Activated CD4-positive, alpha-beta T cell treated with anti-CD3 and anti-CD28 coated beads for 4 hours (primary cell): Measurements from ENCODE around the gene POLR2J3.
"Not testable (repeated sequence)": the region's sequence is repeated elsewhere in the genome, so short reads cannot be mapped to it uniquely, and the experiment has no call there.

ENCODE experiments used
- DNase-seq, 2 donors: peaks; one replicate each; pipeline ENCODE4 v3.0.0-alpha.2; 2020

Gene POLR2J3

GRCh38 chr7:102581722-102582121 lies 9.3 kb upstream of the POLR2J3 start:
- DNase-seq: not testable (repeated sequence)

DNA sequence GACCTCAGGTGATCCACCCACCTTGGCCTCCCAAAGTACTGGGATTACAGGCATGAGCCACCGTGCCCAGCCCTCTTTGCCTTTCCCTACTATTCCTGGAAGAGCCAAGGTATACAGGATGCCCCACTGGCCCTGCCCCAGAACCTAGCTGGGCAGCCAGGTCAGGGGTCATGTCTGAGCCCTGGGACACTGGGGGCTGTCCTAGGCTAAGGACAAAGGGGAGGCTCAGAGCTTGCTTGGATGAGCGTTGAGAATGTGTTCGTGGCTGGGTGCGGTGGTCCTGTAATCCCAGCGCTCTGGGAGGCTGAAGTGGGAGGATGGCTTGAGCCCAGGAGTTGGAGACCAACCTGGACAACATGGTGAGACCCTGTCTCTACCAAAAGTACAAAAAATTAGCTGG lies 6.1 kb upstream of the POLR2J3 start:
- DNase-seq: peak in 1 of 2 donors; percentile 5

DNA sequence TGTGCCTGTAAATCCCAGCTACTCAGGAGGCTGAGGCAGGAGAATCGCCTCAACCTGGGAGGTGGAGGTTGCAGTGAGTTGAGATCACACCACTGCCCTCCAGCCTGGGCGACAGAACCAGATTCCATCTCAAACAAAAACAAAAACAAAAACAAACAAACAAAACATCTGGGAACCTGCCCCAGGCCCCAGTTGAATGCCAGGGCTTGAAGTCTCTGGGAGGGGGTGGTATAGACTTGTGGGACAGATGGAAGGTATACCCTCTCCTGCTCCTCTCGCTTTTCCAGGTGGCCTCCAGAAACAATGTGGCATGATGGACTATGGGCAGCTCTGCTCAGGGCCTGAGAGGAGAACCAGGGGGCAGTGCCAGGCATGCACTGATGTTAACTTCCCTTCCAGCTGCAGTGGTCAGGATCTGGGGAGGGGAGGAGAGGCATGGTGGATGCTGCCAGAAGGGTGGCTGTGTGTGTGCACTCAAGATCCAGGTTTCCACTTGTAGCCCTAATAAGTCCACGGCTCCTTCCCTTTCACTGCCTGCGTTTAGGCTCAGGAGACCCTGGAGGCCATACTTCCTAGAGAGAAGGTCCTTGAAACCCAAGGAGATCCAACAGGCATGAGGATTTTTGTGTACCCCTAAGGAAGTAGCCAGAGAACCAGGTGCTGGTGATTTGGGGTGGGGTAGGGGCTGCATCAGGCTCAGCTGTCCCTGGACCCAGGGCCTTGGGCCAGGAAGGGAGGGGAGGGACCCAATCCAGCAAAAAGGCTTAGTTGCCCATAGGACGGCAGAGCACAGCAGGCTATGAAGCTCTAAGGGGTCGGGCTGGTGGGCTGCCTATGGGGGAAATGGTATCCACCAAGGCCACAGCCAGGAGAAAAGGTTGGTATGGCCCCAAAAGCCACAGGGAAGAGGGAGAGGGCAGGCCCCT lies 5.2 kb upstream of the POLR2J3 start:
- not testable (repeated sequence) for DNase-seq

- not testable (repeated sequence) for DNase-seq
Observed at GRCh38 chr7:102576363-102576762, 4.0 kb upstream of the POLR2J3 start.

DNA sequence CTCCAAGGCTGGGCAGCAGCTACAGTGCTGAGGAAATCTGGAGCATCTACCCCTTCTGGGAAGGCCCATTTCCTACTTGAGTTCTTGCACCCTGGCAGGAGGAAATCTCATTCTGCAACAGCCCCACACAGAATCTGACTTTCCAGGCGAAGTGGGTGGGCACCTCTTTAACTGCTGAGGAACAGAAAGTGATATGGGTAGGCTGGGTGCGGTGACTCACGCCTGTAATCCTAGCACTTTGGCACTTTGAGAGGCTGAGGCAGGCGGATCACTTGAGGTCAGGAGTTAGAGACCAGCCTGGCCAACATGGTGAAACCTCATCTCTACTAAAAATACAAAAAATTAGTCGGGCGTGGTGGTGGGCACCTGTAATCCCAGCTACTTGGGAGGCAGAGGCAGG lies 2.2 kb upstream of the POLR2J3 start:
- not testable (repeated sequence) for DNase-seq

DNA sequence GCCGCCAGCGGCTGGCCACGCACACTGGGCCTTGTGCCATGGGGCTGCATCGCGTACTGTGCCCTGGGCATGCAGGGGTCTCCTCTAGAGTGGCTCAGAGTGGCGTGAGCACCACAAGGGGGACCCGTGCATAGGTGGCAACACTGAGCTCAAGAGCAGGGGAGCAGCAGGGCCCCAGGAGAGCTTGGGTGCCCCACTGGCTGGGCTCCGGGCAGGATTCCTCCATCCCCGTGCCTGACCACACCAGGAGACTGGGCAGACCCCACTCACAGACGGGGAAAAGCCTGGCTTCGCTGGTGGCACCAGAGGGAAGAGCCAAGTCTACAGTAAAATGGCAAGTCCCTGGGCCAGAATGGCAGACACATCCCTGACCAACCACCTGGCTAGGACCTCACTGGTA lies 3.8 kb downstream of the POLR2J3 start:
- not testable (repeated sequence) for DNase-seq

DNA sequence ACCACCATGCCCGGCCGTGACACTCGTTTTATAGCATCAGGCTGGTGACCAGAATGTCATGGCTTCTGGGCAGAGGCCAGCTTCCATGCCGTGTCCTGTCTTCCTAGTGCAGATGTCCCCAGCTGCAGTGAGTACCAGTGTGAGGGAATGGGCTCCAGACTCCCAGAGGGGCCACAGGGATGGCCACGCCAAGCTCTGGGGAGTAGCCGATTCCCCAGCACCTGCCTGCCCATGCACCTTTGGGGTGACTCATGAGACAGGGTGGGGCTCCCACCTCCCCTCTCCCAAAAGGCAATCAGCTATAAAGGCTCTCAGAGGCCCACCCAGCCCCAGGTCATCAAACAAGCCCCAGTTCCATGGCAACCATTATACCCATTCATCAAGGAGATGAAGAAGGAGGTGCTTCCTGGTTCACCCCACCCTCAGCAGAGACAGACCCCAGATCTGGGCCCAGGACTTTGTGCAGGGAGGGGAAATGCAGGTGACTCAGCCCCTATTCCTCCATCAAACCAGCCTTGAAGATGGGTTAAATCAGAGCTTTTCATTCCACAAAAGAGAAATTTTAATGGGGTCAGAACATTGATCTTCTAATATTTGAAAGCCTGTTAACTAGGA lies 21.5 kb downstream of the POLR2J3 start, which contains the start of gene SPDYE2:
SPDYE2 (plus strand) TSS at position 419 of the 615 bp plus-strand sequence. CDS start 2,030 bp downstream, outside the sequence.
- DNase-seq: not testable (repeated sequence)

DNA sequence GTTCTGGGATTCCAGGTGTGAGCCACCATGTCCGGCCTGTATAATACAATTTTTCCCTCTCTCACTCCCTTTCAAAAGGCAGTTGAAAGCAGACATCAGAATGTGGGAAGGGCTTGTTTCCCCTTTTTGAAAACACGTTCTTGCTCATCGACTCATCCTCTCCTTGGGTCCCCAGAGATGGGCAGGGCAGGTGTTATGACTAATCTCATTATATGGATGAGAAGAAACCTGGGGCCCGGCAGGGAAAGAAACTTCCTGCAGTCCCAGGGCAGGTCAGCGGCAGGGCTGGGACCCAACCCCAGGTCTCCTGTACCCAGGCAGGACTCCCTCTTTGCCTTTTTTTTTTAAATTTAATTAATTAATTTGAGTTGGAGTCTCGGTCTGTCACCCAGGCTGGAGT lies 26.0 kb downstream of the POLR2J3 start:
- not testable (repeated sequence) for DNase-seq

DNA sequence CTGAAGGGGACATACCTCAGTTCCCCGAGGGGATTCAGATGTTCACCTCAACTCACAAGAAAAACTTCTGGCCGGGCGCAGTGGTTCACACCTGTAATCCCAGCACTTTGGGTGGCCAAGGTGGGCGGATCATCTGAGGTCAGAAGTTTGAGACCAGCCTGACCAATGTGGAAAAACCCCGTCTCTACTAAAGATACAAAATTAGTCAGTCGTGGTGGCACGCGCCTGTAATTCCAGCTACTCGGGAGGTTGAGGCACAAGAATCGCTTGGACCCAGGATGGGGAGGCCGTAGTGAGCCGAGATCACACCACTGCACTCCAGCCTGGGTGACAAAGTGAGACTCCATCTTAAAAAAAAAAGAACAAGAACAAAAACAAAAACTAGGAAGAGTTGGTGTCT lies 27.1 kb downstream of the POLR2J3 start:
- not testable (repeated sequence) for DNase-seq

- DNase-seq: not testable (repeated sequence)
Observed at GRCh38 chr7:102544372-102544771, 28.0 kb downstream of the POLR2J3 start.

GRCh38 chr7:102543596-102543995 lies 28.8 kb downstream of the POLR2J3 start, which contains the start of gene UPK3BL2:
TSS of gene UPK3BL2 (minus strand) at chr7:102543696. CDS start at chr7:102543636, 60 bp downstream.
- DNase-seq: not testable (repeated sequence)

GRCh38 chr7:102542771-102543170 lies 29.6 kb downstream of the POLR2J3 start:
- not testable (repeated sequence) for DNase-seq

DNA sequence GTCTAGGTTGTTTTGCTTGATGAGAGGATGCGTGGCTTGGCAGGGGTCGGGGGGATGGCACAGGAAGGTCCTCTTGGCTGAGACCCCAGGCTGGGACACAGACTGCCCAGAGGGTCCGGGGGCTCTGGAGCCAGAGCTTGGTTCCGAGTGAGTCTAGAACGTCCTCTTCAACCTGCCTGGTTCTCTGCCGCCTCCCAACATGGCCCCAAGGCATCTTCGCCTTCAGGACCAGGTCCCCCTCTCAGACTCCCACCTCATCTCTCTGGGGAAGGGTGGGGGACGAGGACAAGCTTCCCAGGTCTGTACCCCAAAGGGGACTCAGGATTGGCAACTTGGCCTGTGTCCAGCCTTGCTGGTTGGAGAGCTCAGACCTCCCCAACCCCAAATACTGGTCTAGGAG lies 30.3 kb downstream of the POLR2J3 start:
- DNase-seq: not testable (repeated sequence)

DNA sequence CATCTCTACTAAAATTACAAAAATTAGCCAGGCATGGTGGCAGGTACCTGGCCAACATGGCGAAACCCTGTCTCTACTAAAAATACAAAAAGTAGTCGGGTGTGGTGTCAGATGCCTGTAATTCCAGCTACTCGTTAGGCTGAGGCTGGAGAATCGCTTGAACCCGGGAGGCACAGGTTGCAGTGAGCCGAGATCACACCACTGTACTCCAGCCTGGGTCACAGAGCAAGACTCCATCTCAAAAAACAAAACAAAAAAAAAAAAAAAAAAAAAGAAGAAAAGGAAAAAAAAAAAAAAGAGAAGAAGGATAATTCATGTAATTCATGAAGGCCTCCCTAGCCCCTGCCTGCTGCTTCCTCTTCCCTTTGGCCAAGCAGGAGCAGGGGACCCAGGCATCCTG lies 31.8 kb downstream of the POLR2J3 start:
- DNase-seq: not testable (repeated sequence)

GRCh38 chr7:102535062-102535615 lies 37.2 kb downstream of the POLR2J3 start:
- not testable (repeated sequence) for DNase-seq

- not testable (repeated sequence) for DNase-seq
Observed at GRCh38 chr7:102532127-102532526, 40.3 kb downstream of the POLR2J3 start.

- DNase-seq: not testable (repeated sequence)
Observed at GRCh38 chr7:102531583-102531982, 40.8 kb downstream of the POLR2J3 start.

GRCh38 chr7:102527822-102528793 lies 44.3 kb downstream of the POLR2J3 start:
- DNase-seq: not testable (repeated sequence)

DNA sequence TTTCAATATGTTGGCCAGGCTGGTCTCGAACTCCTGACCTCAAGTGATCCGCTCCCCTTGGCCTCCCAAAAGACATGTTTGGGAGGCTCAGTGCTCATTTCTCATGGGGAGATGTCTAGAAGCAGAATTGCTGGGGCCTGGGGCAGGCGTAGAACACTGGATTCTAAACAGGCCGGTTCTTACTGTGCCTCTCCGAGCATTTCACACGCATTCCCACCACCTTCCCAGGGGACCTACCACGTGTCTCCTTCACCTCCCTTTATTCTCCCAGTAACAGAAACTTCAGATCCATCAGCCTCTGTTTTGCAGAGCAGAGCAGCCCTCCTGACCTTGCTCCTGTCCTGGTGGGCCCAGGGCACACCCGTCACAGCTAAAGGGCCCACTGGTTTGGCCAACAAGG lies 45.2 kb downstream of the POLR2J3 start:
- DNase-seq: not testable (repeated sequence)

- DNase-seq: not testable (repeated sequence)
Observed at GRCh38 chr7:102524803-102525202, 47.6 kb downstream of the POLR2J3 start.

DNA sequence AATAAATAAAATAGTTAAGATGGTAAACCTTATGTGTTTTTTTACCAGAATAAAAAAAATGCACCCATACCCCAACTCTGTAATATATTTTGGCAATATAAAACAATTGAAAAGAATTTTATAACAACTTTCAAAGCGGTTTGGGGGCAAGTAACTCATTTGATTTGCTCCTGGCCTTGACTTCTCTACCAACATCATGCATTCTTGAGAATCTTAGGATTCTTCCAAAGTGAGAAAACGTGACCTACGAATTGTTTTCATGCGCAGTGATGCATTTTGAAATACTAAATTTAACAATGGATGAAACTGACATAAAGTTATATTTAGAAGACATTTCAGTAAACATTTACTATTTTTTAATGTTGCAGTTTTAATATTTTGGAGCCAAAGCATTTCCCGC lies 51.6 kb downstream of the POLR2J3 start:
- not testable (repeated sequence) for DNase-seq

DNA sequence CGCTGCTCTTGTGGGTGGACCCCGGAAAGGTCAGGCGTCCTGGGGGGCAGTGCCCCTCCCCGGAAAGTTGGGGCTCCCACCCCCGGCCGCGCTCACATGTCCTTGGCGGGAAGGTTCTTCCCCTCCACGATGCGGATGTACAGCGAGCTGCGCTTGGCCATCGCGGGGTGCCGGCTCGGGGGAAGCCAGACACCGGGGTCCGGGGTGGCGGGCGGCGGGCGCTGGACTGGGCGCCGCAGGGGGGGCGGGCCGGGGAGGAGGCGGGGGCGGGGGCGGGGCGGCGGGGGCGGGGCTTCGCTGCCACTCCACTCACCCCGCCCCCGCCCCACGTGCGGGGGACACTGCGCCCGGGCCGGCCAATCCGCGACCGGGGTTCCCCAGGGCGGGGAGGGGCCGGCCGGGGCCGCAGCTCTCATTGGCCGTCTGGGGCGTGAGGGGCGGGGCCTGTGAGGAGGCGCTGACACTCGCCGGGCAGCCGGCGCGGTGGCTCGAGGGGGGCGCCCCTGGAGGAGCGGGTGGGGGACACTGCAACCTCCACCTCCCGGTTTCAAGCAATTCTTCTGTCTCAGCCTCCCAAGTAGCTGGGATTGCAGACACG lies 54.7 kb downstream of the POLR2J3 start, which contains the start of gene RASA4B:
RASA4B (minus strand) TSS at position 228 of the 598 bp plus-strand sequence; CDS start at position 161, 67 bp downstream.
- not testable (repeated sequence) for DNase-seq
